Measurements from ENCODE around the gene DGKG. TPM values are rescaled to one million over a fixed set of nuclear protein-coding genes. Genes with fewer than 3 reads are reported as not detected.

DGKG gene
- polyA plus RNA-seq, 6 donors from 2014 or later = 0.30 to 0.68 (median 0.54) TPM; not detected in 2

DNA sequence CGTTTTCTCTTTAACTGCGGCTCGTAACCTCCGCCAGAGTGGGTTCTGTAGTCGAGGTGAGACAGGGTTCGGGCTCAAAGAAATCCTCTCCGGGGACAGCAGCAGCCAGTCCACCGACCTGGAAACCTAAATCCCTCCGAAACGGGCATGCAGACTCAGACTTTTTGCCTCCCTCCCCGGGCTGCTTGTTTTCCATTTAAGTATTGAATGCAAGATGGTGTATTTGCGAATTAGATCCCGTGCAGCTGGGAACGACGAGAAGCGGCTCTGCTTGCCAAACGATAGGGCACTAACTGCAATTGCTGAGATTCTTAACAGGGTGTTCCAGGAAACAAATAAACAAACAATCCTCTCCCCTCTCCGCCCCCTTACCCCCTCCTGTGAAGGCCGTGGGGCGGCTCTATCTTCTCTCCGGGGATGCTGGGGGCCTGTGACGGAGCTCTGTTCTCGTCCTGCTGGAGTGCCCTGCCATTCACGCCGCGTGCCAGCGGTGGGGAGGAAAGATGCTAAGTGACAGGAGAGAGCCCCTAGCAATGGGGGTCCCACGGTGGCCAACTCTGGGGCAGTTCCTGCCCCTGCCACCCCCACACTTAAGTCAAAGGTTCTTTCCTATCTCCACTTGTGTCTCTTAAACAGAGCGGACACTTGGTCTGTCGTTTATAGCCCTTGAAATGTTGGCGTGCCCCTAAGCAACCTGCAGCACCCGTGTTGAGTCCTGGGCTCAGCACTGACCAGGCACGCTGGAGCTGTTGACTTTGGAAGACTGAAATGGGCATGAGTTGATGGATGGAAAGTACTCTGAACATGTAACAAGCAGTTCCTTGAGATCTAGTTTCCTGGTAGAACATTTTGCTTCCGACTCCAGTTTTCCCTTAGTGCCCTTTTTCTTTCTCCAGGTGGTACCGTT lies 251.9 kb downstream of the DGKG start:
- peaks cover 58 to 90% (median 74%) of the 10 kb centered on the region in 3 donors for H3K27me3 Mint-ChIP-seq
- no peaks in the 10 kb centered on the region for H3K36me3 Mint-ChIP-seq
- H3K4me1 Mint-ChIP-seq = peaks cover 39 to 42% (median 40%) of the 10 kb centered on the region in 3 donors
- ATAC-seq (ENCODE audit: low read depth in 2 of 2) (no peak), DNase-seq (no peak)
- H3K9me3 Mint-ChIP-seq = peaks cover 0 to 4% (median 0%) of the 10 kb centered on the region in 7 donors
- H3K4me3 Mint-ChIP-seq = peak overlapping the region; percentile 84 to 100 (median 94)
- peak overlapping the region in 4 of 6 donors; percentile 29 to 69 (median 56) for H3K27ac Mint-ChIP-seq

DNA sequence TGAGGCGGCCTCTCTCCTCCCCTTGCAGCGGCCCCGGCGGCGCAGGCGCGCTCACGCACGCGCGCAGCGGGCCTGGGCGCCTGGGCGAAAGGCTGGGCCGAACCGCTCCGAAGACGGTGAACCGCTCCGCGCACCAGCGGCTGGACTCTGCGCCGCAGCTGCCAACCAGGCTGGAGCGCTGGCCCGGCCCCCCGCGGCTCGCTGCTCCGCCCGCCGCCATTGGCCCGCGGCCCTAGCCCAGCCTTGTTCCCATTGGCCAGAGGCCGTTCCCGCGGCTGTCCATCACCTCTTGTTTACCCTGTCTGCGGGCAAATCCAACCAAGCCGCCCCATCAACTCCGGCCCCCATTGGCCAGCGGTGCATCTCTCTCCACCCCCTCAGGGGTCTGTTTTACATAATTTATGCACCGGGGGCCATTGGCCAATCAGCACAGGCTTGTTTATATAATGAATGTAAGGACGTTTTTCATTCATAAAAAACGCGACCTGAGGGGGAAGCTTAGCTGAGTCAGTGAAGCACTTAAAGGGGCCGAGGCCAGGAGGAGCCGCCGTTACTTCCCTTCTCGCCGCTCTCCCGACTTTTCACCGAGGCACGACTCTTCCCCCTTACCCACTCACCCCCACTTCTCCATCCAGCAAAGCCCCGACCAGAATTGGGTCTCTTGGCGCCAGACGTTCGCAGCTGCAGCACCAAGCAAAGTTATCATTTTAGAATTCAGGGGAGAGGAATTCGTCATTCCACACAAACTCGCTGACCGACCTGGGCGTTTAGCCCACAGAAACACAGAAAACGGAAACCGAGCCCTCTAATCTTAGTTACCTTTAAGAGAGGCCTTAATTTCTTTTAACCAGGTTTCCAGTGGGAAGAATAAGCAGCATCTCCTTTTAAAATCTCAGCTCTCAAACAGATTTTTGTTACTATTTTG lies 252.8 kb downstream of the DGKG start, which contains the start of gene ETV5:
ETV5 (minus strand) TSS at position 149 of the 925 bp plus-strand sequence. CDS start 3,221 bp downstream, outside the sequence.
- peaks cover 54 to 80% (median 66%) of the 10 kb centered on the region in 3 donors for H3K27me3 Mint-ChIP-seq
- H3K4me1 Mint-ChIP-seq = peaks cover 39 to 42% (median 40%) of the 10 kb centered on the region in 3 donors
- peak within 1 kb of the TSS; percentile 84 to 100 (median 94) for H3K4me3 Mint-ChIP-seq
- peaks cover 0 to 4% (median 0%) of the 10 kb centered on the region in 7 donors for H3K9me3 Mint-ChIP-seq
- H3K27ac Mint-ChIP-seq = peak within 1 kb of the TSS; percentile 75 to 97 (median 90)
- no peaks in the 10 kb centered on the region for H3K36me3 Mint-ChIP-seq
- DNase-seq (peak; percentile 94), ATAC-seq (ENCODE audit: low read depth in 2 of 2) (peak; percentile 88 to 92)

DNA sequence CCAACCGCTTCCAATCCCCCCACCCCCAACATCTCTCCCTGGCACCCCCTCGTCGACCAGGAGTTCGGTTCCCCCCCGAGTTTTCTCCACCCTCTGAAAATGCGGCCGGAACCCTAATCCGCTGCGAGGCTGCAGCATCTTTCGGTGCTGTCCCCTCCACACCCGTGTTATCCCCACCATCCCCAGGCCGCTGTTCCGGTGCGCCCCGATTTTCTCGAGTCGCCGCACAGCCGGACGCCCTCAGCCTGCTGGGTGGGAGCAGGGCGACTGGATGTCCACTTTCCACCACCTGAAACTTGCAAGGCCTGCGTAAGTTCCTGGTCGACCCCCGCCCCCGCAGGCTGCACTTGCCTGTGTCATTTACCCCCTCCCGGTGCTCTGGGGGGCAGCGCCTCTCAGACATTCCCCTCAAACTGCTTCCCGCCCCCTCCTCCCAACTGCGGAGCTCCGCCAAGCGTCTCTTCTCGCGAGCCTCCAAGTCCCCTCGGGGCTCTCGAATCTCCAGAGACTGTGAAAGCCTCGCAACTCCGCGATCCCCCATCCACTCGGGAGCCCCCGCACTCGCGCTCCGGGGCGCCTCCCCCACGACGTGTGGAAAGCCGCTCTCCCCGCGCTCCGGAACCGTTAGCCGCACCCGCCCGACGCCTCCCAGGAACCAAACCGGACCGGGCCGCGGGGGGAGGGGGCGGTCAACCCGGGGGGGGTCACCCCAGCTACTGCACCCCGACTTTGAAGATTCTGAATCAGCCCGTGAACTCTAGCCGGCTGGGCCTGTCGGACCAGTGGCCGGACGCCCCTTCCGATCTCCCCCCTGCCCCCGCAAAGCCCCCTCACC lies 253.7 kb downstream of the DGKG start:
- Mint-ChIP-seq H3K4me3 (peak overlapping the region; percentile 84 to 100 (median 94)), H3K27ac (peak overlapping the region in 4 of 6 donors; percentile 49 to 87 (median 55)), H3K4me1 (peaks cover 39 to 42% (median 40%) of the 10 kb centered on the region in 3 donors), H3K9me3 (peaks cover 0 to 4% (median 0%) of the 10 kb centered on the region in 7 donors), H3K36me3 (no peaks in the 10 kb centered on the region), H3K27me3 (peaks cover 53 to 77% (median 63%) of the 10 kb centered on the region in 3 donors)
- DNase-seq = peak; percentile 26
- no peak for ATAC-seq (ENCODE audit: low read depth in 2 of 2)

DNA sequence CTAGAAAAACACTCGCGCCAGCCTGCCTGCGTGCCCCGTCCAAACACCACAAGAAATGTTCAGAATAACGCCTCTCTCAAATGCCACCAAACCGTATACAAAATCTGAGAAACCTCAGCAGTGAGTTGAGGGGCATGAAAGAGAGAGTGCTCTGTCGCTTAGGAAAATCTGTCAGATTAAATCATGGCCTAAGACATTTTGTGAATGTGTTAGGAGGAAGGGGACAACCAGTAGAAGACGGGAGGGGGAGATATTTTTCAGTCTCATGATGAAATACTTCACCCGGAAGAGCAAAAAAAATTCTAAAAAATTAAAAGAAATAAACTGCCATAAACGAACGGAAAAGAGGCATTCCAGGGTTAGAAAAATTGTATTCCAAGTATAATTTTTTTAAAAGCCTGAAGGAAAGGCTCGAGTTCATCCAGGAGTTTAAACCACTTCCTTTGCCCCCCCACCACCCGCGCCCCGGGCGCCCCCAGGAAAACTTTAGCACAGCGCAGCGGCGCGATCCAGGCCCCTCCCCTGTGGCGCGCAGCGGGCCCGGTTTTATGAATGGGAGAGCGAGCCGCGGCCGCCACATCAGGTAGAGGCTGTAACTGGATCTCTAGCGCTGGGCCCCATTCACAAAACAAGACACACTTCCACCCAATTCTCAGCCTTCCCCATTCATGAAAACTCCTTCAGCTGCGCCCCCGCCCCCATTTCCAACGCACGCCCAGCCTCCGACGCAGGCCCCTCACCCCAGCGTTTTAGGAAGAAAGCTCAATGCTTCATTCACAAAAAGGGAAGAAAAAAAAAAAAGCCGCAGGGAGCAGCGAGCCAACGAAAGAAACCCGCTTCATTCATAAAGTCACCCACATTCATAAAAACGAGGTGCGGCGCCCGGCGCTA lies 254.6 kb downstream of the DGKG start:
- Mint-ChIP-seq H3K36me3 (no peaks in the 10 kb centered on the region), H3K4me3 (peak overlapping the region; percentile 84 to 100 (median 92)), H3K9me3 (peaks cover 0 to 4% (median 0%) of the 10 kb centered on the region in 7 donors), H3K27me3 (peaks cover 55 to 76% (median 60%) of the 10 kb centered on the region in 3 donors), H3K27ac (peak overlapping the region in 4 of 6 donors; percentile 52 to 57 (median 56)), H3K4me1 (peaks cover 39 to 42% (median 40%) of the 10 kb centered on the region in 3 donors)
- ATAC-seq (ENCODE audit: low read depth in 2 of 2) (no peak), DNase-seq (peak; percentile 42)

DNA sequence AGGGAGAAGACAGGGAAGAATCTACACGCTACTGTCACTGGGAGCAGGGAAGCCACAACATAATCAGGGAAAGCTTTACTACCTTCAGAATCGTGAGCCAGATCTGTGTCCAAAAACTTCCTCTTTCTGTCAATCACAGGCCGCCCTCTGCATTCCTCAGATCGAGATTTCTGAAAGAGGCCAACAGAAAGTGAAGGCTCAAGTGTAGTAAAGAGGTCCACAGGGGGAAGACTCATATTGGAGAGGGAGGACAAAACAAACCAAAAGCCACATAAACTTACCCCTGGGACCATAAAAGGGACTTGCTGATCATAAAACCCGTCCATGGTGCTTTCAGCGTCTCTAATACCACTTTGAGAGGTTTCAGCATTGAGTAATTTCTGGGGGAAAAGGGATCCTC lies 256.5 kb downstream of the DGKG start:
- Mint-ChIP-seq H3K4me3 (peak overlapping the region in 2 of 8 donors; percentile 54 to 70), H3K27ac (no peak overlapping the region), H3K27me3 (peaks cover 40 to 57% (median 41%) of the 10 kb centered on the region in 3 donors), H3K36me3 (no peaks in the 10 kb centered on the region), H3K9me3 (no peaks in the 10 kb centered on the region), H3K4me1 (peaks cover 29 to 36% (median 33%) of the 10 kb centered on the region in 3 donors)
- no peak for ATAC-seq (ENCODE audit: low read depth in 2 of 2)
- DNase-seq = peak; percentile 5

DNA sequence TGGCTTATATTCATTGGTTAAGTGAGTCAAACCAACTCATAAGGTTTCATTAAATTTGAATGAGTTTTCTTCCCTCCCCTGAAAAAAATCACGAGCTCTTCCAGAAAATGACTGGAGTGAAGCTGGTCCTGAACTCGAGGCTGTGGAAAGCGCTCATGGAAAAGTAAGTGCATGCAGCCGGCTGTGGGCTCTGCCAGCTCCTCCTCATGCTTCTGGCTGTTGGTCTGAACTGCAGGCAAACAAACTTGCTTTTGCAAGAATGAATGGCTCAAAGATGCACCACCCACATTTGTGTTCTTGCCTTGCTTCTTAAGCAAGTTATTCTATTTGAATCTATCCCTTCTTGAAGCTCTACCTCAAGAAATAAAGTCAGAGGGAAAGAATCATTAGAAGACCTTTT lies 259.3 kb downstream of the DGKG start:
- H3K27ac Mint-ChIP-seq = no peak overlapping the region
- H3K36me3 Mint-ChIP-seq = no peaks in the 10 kb centered on the region
- ATAC-seq (ENCODE audit: low read depth in 2 of 2) = no peak
- no peaks in the 10 kb centered on the region for H3K9me3 Mint-ChIP-seq
- no peak overlapping the region for H3K4me3 Mint-ChIP-seq
- peaks cover 42 to 52% (median 45%) of the 10 kb centered on the region in 3 donors for H3K27me3 Mint-ChIP-seq
- H3K4me1 Mint-ChIP-seq = peaks cover 14 to 20% (median 18%) of the 10 kb centered on the region in 3 donors
- no peak for DNase-seq

DNA sequence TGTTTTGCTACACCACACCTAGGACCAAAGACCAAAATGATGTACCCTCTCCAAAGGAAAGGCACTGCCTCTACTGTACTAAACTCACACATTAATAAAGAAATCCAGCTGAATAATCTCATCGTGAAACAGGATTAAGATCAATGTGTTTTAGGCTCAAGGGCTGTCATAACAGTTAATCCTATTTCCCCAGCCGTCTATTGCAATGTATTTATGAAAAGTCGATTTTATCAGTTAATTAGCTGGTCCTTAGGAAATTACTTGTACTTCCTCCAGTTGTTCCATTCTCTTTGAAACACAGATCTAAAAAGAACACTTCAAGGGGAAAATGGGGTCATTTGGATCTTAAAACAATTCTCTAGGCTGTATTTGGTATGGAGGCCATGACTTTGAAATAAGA lies 261.6 kb downstream of the DGKG start:
- Mint-ChIP-seq H3K4me3 (no peak overlapping the region), H3K27ac (no peak overlapping the region), H3K27me3 (peaks cover 50 to 54% (median 53%) of the 10 kb centered on the region in 3 donors), H3K9me3 (no peaks in the 10 kb centered on the region), H3K36me3 (no peaks in the 10 kb centered on the region), H3K4me1 (peaks cover 11 to 17% (median 16%) of the 10 kb centered on the region in 3 donors)
- ATAC-seq (ENCODE audit: low read depth in 2 of 2) (no peak), DNase-seq (no peak)

DNA sequence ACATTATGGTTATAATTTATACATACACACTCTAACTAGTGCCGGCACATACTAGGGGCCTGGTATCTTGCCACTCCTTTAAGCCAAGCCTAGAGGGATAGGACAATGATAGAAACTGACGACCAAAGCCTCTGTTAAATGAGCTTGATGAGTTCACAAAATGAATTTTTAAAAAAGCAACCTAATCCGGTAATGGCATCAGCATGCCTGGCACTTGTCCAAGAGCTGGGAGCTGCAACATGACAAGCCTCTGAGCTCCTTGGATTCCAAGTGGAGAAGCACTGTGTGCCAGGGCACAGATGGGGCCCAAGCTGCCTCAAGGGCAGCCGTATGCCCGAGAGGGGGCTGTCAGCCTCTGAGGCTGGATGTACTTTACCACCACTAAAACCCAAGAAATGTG lies 262.9 kb downstream of the DGKG start:
- H3K9me3 Mint-ChIP-seq = no peaks in the 10 kb centered on the region
- H3K4me1 Mint-ChIP-seq = peaks cover 10 to 17% (median 16%) of the 10 kb centered on the region in 3 donors
- ATAC-seq (ENCODE audit: low read depth in 2 of 2) = no peak
- H3K4me3 Mint-ChIP-seq = no peak overlapping the region
- DNase-seq = no peak
- H3K27ac Mint-ChIP-seq = no peak overlapping the region
- no peaks in the 10 kb centered on the region for H3K36me3 Mint-ChIP-seq
- peaks cover 51 to 57% (median 55%) of the 10 kb centered on the region in 3 donors for H3K27me3 Mint-ChIP-seq

DNA sequence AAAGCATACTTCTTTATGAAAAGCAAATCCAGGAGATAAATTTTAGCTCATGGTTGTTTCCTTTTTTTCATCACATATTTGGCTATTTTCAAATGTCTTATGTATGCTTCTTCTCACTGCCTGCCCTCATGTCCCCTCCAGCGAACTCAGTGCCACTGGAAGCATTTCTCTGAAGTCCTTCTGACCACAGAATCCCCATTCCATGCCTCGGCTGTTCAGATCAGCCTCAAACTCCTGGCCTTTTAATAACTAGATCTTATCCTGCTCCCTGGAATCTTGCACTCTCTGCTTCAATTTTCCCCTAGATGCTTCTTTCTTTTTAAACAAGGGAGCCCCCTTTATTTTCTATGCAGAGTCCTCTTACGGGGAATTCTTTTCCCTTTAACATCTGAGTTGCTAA lies 263.3 kb downstream of the DGKG start:
- peak overlapping the region in 1 of 8 donors; percentile 35 for H3K4me3 Mint-ChIP-seq
- peaks cover 10 to 17% (median 16%) of the 10 kb centered on the region in 3 donors for H3K4me1 Mint-ChIP-seq
- peak overlapping the region in 1 of 6 donors; percentile 57 for H3K27ac Mint-ChIP-seq
- no peak for ATAC-seq (ENCODE audit: low read depth in 2 of 2)
- H3K27me3 Mint-ChIP-seq = peaks cover 47 to 55% (median 53%) of the 10 kb centered on the region in 3 donors
- H3K36me3 Mint-ChIP-seq = no peaks in the 10 kb centered on the region
- no peak for DNase-seq
- no peaks in the 10 kb centered on the region for H3K9me3 Mint-ChIP-seq

DNA sequence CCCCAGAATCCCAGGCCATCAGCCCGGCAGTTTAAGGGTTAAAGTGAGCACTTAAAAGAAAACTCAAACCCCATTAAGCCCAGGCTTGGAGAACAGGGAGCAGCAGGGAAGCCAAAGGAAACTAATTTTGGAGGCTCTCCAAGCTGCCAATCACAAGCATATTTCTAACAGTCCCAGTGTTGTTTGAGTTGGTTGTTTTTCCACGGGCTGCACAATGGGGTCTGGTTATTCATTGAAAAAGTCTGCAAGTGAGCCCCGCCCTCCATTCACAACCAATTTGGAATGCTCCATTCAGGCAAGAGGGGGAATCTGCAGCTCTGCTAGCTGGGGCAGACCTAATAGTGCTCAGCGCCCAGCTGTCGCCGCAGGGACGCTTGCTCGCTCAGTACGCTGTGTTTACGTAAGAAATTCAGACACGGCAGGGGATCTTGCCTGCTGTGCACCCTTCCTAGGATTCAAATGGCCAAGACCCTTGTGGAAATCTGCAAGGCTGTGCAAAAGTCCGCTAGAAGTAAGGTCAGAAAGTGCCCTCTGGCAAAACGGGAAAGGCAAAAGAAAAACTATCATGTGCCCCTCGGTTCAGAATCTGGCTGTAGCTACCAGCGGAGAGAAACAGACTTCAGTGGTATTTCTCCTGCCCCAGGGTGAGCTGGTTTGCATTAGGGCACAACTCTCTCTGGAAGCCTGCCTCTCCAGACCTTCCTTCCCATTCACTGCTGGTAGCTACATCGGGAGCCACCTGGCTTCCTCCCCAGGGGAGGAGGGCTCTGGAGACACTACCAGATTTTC lies 264.2 kb downstream of the DGKG start:
- ATAC-seq (ENCODE audit: low read depth in 2 of 2) (peak; percentile 65 to 66), DNase-seq (no peak)
- H3K27me3 Mint-ChIP-seq = peaks cover 41 to 49% (median 47%) of the 10 kb centered on the region in 3 donors
- no peaks in the 10 kb centered on the region for H3K36me3 Mint-ChIP-seq
- H3K4me3 Mint-ChIP-seq = peak overlapping the region in 5 of 8 donors; percentile 3 to 81 (median 61)
- H3K9me3 Mint-ChIP-seq = no peaks in the 10 kb centered on the region
- peak overlapping the region in 1 of 6 donors; percentile 28 for H3K27ac Mint-ChIP-seq
- peaks cover 10 to 17% (median 16%) of the 10 kb centered on the region in 3 donors for H3K4me1 Mint-ChIP-seq

DNA sequence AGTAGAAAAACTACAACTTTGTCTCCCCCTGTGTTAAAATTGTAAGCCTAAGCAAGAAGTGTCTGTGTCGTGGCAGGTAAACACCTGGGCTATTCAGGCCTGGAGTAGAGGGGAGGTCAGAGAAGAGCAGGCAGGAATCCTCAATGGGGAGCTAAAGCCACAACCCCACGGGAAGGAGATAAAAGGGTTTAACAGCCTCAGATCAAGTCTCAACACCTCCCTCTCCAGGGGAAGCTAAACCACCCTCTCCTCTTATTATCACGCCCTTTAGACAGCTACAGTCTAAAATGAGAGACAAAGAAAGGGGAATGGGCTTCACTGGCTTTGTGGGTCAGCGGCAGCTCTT lies 264.7 kb downstream of the DGKG start:
- H3K4me3 Mint-ChIP-seq = no peak overlapping the region
- no peaks in the 10 kb centered on the region for H3K9me3 Mint-ChIP-seq
- H3K4me1 Mint-ChIP-seq = peaks cover 10 to 17% (median 16%) of the 10 kb centered on the region in 3 donors
- ATAC-seq (ENCODE audit: low read depth in 2 of 2) (no peak), DNase-seq (no peak)
- no peak overlapping the region for H3K27ac Mint-ChIP-seq
- peaks cover 40 to 48% (median 44%) of the 10 kb centered on the region in 3 donors for H3K27me3 Mint-ChIP-seq
- H3K36me3 Mint-ChIP-seq = no peaks in the 10 kb centered on the region

Measured in naive B cell (primary cell).